ENCODE results near the gene KNSTRN.

The KNSTRN gene

DNA sequence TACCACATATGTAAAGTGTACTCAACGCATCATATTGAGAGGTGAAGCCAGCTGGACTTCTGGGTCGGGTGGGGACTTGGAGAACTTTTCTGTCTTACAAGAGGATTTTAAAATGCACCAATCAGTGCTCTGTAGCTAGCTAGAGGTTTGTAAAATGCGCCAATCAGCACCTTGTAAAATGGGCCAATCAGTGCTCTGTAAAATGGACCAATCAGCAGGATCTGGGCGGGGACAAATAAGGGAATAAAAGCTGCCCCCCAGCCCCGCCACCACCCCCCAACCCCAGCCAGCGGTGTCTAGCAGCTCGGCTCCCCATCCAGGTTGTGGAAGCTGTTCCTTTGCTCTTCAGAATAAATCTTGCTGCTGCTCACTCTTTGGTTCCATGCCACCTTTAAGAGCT, 16.8 kb downstream of the KNSTRN start:
- DNase-seq (ENCODE audit: low read depth) = no peak

DNA sequence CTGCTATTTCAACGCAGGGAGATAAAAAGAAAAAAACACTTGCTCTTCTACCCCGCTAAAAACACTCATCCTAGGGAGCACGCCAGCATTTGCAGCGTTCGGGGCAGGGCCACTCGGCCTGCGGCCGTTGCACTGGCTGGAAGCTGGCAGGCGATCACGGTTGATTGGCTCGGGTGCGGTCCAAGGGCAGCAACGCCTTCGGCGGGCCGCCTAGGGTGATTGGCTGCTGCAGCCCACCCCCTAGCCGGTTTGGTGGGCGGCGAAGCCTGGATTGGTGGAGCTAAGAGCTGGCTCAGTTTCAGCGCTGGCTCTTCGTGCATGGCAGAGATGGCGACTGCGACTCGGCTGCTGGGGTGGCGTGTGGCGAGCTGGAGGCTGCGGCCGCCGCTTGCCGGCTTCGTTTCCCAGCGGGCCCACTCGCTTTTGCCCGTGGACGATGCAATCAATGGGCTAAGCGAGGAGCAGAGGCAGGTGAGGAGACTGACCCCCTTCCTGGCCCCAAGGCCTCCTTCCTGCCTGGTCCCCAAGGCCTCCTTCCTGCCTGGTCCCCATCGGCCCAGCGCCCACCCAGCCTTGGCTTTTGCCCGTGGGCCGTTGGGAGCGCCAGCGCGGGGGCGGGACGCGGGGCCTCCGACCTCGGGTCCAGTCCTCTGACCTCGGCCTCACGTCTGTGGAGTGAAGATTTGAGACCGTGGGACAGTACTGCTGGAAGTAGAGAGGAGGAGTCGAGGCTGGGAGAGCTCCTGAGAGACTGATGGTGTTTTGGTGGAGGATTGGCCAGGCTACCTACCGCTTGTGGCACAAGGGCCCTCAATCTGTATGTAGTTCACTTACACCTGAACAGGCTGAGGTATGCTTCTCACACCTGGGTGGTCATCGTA, 23.2 kb downstream of the KNSTRN start, which contains the start of gene IVD:
Gene IVD (plus strand): TSS at position 295 of the 881 bp plus-strand sequence. CDS start 33 bp downstream, at position 328.
- DNase-seq (ENCODE audit: low read depth) = peak; percentile 92

DNA sequence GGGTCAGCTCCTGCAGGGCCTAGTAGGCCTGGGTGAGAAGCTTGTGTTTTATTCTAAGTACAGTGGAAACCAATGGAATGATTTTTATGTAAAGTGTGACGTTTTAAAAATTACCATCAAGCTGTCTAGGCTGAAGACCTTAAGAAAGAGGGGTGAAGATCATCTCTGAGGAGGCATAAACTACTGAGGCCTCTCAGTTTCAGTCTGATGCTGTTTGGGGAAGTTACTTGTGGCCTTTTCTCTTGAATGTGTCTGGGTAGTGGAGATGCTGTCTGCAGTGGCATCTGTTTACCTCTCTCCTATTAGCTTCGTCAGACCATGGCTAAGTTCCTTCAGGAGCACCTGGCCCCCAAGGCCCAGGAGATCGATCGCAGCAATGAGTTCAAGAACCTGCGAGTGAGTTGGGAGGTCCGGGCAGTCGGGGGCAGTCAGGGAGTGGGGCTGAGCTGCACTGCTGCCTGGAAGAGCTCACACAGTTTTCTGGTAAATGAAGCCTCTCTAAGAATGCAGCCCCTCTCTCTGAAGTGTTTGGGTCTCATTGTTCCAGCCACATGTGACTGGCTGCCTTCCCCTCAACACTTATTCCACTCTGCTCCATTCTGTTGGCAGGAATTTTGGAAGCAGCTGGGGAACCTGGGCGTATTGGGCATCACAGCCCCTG, 24.9 kb downstream of the KNSTRN start:
- no peak for DNase-seq (ENCODE audit: low read depth)

DNA sequence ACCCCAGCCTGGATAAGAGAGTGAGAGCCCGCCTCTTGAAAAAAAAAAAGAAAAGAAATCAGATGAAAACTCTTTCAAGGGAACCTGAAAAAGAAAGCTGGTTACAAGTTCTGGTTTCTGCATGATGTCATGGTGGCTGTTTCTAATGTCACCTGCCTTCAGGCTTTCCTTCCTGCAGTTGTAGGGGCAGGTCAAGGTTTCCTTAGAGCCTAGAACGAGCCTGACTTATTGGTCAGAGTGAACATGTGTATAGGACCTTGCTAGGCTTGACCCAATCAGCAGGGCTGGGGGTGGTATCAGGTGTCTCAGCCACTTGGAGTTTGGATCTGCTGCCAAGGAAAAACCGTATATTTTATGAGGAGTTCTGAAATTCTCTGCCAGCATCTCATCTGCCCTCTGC, 26.8 kb downstream of the KNSTRN start:
- DNase-seq (ENCODE audit: low read depth) = no peak

DNA sequence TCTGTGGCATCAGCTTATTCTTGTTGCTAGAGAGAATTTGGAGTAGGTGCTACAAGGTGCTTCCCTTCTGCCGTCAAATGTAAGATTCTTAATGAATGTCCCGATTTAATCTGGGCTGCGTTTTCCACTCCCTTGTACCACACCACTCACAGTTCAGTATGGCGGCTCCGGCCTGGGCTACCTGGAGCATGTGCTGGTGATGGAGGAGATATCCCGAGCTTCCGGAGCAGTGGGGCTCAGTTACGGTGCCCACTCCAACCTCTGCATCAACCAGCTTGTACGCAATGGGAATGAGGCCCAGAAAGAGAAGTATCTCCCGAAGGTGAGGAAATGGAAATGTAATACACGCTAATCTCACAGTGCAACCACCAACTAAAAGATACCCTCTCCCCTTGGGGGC, 28.0 kb downstream of the KNSTRN start:
- no peak for DNase-seq (ENCODE audit: low read depth)

DNA sequence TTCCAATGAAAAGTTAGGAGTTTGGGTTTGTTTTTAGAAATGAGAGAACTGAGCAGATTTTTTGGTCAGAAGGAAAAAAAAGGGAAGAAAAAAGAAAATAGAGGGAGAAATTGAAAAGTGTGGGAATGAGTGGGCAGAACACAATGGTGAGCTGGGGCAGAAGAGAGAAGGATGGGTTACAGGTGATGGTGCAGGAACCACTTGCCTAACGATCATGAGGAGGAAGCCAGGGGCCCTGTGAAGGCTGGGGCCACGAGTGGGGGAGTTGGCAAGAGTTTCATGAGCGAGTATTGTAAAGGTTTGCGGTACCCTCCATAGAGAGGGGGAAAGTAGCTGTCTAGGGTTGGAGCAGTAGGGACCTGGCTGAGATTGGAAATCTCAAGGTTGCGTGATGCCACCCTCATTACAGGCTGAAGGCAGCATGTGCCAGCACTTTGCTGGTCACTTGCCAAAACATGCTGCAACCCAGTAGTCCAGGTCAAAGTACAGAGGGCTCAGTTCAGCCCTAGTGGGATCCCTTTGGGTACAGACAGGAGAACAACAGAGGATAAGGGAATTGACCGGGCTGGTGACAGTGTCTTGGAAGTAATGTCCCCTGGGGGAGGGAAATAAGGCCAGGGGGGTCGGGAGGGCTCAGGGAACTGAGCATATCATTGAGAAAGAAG, 29.7 kb downstream of the KNSTRN start:
- no peak for DNase-seq (ENCODE audit: low read depth)

DNA sequence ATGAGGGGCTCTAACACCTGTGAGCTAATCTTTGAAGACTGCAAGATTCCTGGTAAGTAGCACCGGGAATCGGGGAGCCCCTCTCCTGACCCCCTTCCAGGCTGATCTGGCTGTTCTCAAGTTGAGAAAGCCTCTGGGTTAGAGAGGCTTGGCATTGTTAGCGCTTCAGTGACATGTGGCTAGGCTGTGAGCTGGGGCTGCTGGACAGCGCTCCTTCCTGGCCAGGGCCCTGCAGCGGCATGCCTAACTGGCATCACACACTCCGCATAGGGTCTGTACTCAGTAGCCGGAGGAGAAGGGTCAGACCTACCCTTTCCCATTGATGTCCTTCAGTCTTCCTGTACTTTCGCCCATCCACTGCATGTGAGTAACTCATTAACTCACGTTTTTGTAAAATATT, 30.5 kb downstream of the KNSTRN start:
- no peak for DNase-seq (ENCODE audit: low read depth)

DNA sequence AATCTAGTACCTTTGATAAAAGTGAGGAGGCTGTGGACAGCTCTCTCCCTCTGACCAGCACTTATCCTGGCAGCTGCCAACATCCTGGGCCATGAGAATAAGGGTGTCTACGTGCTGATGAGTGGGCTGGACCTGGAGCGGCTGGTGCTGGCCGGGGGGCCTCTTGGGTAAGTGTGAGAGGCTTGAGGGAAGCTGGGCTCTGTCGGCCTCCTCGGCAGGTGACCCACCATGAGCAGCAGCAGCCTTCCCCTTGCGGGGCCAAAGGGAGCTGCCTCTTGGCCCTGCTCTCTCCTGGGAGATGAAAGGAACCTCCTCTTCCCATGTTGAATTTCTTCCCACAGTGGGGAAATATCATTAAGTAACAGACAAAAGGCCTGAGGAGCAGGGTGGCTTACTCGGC, 32.3 kb downstream of the KNSTRN start:
- no peak for DNase-seq (ENCODE audit: low read depth)

DNA sequence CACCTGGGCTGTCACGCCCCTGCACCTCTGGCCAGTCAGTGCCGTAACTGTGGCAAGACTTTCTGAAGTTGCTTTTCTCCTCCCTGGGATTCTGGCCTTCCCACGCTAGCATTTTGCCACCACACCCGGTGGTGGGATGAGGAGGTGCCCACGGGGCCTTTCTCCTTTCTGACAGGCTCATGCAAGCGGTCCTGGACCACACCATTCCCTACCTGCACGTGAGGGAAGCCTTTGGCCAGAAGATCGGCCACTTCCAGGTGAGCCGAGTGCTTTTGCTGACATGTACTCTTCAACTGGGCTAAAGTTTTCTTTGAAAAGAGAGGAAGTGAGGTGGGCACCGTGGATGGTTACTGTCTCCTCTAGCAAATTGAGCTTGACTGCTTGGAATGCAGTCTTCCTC, 32.7 kb downstream of the KNSTRN start:
- DNase-seq (ENCODE audit: low read depth) = no peak

DNA sequence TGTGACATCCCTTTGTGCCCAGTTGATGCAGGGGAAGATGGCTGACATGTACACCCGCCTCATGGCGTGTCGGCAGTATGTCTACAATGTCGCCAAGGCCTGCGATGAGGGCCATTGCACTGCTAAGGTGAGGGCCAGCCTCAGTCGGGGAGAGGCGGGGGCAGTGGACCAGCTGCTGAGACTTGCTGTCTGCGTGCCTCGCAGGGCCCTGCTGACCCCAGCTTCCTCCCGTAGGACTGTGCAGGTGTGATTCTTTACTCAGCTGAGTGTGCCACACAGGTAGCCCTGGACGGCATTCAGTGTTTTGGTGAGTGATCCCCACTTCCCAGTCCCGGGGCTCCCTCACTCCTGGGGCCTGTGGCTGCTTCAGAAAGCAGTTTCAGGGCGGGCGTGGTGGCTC, 33.5 kb downstream of the KNSTRN start:
- no peak for DNase-seq (ENCODE audit: low read depth)

DNA sequence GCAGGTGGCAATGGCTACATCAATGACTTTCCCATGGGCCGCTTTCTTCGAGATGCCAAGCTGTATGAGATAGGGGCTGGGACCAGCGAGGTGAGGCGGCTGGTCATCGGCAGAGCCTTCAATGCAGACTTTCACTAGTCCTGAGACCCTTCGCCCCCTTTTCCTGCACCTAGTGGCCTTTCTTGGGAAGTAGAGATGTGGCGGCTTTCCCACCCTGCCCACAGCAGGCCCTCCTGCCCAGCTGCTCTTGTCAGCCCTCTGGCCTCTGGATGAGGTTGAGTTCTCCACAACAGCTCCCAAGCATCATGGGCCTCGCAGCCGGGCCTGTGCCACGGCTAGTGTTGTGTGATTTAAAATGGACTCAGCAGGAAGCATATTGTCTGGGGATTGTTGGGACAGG, 35.6 kb downstream of the KNSTRN start:
- no peak for DNase-seq (ENCODE audit: low read depth)

DNA sequence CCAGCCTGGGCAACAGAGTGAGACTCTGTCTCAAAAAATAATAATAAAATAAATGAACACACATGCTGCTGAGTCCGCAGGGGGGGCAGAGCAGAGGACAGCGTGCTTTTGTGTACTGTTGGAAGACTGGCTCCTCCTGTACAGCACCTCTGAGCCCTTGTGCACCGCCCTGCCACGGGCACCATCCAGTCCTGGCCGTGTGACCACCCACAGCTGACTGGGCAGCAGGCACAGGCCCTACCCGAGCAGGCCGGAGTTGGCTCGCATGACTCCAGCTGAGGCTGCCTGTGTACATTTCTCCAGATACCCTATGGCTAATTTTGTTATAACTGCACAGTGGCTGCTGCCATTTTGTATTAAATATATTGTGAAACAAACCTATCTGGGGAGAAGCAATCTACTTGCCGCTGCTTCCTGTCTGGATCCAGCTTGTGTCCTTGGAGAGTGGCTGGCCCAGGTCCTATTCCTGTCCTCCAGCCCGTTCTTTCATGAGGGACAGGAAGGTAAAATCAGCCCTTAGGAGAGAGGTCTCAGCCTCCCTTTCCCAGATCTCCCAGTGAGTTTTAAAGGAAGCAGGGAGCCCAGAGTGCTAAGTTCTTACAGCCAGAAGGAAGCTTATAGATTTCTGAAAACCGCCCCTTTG, 37.7 kb downstream of the KNSTRN start:
- DNase-seq (ENCODE audit: low read depth) = no peak

DNA sequence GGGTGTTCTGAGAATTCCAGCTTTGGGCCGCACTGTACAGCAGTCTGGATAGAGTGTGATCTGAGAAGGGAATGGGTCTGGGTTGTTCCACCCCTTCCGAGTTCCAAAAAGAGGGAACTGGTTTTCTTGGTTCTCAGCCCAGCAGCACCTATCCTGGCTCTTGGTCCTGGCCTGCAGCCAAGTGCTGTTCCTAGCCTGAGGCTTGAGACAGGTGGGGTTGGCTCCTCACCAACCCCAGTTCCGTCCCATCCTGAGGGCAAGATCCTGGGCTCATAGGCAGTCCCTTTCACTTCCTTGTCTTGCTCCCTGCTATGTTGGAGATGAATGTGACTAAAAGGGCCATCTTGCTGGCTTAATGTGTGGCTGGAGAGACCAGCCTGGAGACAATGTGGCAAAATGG, 38.3 kb downstream of the KNSTRN start:
- DNase-seq (ENCODE audit: low read depth) = no peak

DNA sequence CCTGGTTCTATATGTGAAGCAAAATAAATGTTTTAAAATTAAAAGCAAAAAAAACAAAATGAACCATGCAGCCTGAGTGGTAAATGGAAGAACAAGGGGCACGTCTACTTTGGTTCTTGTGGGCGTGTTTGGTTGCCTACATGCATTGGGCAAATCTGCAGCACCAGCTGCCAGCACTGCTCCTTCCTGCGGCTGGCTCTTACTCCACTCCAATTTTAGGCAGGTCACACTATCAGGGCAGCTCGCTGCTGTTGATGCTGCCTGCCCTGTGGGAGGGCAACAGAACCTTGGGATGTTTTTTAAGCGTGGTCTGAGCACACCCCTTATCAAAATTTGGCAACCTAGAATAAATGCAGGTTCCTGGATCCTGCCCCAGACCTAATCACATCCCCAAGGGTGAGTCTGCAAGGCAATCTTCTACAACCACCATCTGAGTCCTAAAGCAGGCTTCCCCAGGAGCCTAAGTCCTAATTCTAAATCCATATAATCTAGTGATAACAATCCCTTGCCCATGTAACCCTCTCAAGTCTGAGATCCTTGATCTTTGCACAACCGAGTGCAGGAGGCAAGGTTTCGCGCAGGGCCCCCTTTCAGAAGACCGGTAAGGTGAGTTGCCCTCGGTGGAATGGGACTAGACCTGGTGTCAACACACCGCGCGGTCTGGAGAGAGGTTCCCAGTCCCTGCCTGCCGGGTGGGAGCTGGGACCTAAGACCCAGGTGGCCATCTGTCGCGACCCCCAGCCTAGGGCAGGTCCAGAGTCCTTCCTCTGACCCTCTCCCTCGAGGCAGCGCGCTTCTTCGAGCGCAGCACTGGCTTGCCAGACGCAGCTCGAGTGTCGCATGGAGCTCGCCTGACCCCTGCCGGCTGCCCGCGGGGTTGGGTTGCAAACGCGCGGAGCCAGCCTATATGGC, 39.0 kb downstream of the KNSTRN start:
- peak; percentile 78 for DNase-seq (ENCODE audit: low read depth)

DNA sequence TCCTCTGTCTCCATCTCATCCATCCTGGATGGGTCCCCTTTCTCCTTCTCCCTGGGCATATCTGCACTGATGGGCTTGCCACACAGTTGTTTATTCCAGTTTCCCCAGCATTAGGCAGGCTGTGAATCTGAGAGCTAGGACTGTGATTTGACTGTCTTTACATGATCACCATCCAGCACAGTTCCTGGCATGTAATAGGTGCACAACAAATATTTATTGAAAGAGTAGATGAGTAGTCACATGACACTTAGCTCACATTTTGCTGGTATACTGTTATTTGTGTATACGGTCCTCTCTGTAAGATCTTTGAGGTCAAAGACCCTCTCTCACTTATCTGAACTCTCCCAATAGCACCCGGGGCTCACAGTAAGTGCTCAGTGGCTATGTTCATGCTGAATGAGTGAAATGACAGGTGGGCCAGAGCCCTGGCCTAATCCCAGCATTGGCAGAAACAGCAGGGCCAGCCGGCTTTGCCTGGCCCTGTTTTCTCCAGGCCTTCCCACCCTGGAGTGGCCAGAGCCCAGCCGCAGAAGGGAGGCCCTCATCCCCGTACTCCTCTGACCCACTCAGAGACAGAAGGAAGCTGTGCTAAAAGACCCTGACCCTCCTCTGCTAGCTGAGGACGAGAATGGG, 42.1 kb downstream of the KNSTRN start:
- DNase-seq (ENCODE audit: low read depth) = no peak

DNA sequence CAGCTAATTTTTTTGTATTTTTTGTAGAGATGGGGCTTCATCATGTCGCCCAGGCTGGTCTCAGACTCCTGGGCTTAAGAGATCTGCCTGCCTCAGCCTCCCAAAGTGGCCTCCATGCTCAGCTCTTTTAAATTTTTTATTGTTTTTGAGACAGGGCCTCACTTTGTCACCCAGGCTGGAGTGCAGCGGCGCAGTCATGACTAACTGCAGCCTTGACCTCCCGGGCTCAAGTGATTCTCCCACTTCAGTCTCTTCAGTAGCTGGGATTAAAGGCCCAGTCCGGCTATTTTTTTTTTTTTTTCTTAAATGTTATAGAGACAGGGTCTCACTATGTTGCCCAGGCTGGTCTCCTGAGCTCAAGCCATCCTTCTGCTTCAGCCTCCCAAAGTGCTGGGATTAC, 43.2 kb downstream of the KNSTRN start:
- DNase-seq (ENCODE audit: low read depth) = no peak

DNA sequence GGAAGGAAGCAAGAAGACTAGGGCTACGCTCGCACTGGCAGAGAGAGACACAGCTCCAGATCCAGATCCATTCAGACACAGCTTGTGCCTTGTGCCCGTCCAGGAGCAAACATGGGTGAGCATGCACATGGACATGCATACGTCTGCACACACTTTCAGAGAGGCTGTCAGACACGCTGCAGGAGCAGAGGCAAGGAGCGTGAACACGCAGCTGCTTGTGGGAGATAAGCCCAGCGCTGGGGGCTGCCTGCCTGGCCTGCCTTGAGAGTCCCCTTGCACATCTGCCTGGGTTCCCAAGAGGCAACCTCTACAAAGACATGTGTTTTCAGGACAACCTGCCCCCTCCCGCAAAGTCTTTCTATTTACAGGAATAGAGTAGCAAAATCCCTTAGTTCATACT, 44.7 kb downstream of the KNSTRN start:
- no peak for DNase-seq (ENCODE audit: low read depth)

DNA sequence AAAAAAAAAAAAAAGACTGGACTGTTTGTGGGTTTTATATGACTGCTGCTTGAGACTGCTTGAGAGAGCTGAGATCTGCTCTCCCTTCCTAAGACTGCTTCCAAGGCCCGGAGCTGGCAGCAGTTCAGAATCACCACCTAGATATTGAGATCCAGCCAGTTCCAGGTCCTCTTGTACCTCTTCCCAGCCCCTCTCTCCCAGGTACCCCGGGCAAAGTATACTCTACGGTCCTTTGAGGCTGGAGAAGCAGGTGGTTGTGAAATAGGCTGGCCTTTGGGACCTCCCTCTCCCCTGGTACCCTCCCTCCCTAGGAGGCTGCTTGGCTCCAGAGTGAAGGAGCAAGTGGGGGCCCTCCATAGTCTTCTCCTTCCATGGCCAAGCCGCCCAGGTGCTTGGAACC, 45.7 kb downstream of the KNSTRN start:
- DNase-seq (ENCODE audit: low read depth) = no peak

DNA sequence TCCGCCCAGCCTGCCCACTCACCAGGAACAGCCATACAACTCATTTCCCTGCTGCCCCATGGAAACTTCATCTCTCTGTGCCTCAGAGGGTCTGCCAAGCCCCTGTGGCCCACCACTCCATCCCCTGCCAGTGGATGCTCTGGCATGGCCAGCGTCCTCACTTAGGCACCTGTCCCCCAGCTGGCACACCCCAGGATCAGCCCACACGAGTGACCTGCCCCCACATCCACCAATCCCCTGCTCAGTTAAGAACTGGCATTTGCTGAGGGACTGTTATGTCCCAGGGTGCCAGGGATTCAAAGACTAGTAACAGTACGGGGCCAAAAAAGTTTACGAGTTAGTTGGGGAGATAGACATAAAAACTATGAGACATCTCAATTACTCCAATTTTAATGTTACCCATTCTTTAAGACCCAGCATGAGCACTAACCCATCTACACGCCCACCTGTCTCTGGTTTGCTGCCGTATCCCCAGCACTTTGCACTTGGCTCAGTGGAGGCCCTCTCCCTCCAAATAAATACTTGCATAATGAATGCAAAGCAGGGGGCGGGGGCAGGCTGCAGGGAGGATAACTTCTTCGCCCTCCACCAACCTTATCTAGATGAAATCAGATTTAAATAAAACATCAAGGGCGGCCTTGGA, 46.7 kb downstream of the KNSTRN start:
- no peak for DNase-seq (ENCODE audit: low read depth)

DNA sequence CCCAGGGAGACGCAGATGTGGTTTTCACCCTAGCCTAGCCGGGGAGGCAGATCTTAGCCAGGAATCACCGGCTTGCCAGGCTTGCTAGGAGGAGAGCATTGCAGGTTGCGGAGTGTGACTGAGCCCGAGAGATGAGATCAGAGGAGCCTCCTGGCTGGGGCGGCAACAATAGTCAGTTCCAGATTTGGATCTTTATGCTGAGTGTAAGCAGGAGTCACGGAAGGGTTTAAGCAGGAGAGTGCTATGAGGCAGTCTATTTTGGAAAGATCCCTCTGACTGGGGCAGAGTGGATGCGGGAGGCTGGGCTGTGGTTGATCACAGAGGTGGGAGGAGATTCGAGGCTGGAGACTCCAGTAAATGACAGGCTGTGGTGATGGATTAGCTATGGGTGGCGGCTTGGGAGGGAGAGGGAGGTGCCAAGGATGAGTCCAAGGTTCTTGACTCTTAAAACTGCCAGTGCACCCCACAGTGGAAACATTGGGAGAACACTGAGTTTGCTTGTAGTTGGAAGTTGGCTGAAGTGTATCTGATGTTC, 47.8 kb downstream of the KNSTRN start:
- DNase-seq (ENCODE audit: low read depth) = no peak
